ENCODE measurements around the gene C1QL1. TPM values are rescaled to one million over a fixed set of nuclear protein-coding genes. Genes with fewer than 3 reads are reported as not detected.

The C1QL1 gene
- polyA plus RNA-seq, 1 donor (not counting 4 experiments of a cell fraction or from before 2014, with no cell fraction given), result 0.04 TPM

DNA sequence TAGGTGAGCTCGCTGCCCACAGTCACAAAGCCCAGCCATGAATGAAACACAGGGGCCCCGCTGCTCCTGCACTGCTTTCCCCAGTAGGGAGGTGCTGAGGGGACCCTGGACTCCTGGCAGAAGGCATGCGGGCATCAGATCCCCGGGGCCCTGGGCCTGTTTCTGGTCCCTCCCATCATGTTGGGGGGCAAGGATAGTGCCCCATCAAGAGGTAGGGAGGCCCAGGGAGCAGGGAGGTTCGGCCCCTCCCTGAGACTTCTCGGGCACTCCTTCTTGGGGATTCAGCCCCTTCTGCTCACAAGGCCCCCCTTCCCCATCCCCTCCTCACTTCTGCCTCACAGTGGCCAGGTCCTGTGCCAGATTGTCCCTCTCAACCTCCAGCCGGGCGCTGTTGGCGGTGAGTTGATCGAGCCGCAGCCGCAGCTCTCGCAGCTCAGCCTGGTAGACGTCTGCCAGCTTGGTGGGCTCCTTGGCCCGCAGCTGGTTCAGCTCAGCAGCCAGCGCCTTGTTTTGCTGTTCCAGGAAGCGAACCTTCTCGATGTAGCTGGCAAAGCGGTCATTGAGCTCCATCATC is 53.3 kb downstream of the C1QL1 start:
- TF ChIP-seq CTCF (optimal IDR thresholded peaks at IDR 0.05 in 1 of 3, IDR thresholded peaks at IDR 0.05 in 1 of 3, conservative IDR thresholded peaks at IDR 0.05 in 1 of 3; ENCODE audit: extremely low read depth in 1 of 3, insufficient read depth in 2 of 3, low read length in 3 of 3) (no peak), EZH2 (IDR thresholded peaks at IDR 0.05; ENCODE audit: low read length) (no peak)
- no peaks in the 10 kb centered on the region for H3K27me3 ChIP-seq (ENCODE audit: control insufficient read depth, extremely low read depth, insufficient read depth, low read length)
- H3K9me3 ChIP-seq (ENCODE audit: control insufficient read depth, low read depth, low read length), result no peaks in the 10 kb centered on the region
- no peaks in the 10 kb centered on the region for H4K20me1 ChIP-seq (ENCODE audit: control insufficient read depth, extremely low read depth, insufficient read depth, low read length)
- dilution Hi-C loops (cut with MboI; ENCODE audit: extremely low pct_ligation_motif_present, low sequenced_read_pairs), result loop anchor here (25.0 kb wide), 1 partner anchor 98 kb away; no protein-coding TSS in a partner anchor
- H3K79me2 ChIP-seq (ENCODE audit: control insufficient read depth, insufficient read depth, low read length), result no peaks in the 10 kb centered on the region
- H3K27ac ChIP-seq (ENCODE audit: control insufficient read depth, insufficient read depth, low read length), result no peak overlapping the region
- no peaks in the 10 kb centered on the region for H3K36me3 ChIP-seq (ENCODE audit: control insufficient read depth in 2 of 2, extremely low read depth in 1 of 2, insufficient read depth in 2 of 2, low read length in 2 of 2)
- FAIRE-seq (no peak), DNase-seq (ENCODE audit: low read depth, low spot score) (no peak)
- peaks cover 43% of the 10 kb centered on the region for H3K4me1 ChIP-seq (ENCODE audit: control insufficient read depth, extremely low read depth, insufficient read depth, low read length)
- no peak overlapping the region for H3K9ac ChIP-seq (ENCODE audit: control insufficient read depth, extremely low read depth, insufficient read depth, low read length)
- no peak overlapping the region for H3K4me3 ChIP-seq (ENCODE audit: control insufficient read depth in 2 of 3, extremely low read depth in 1 of 3, insufficient read depth in 2 of 3, low read depth in 1 of 3, low read length in 3 of 3)
- H3K9me1 ChIP-seq (ENCODE audit: control insufficient read depth, extremely low read depth, insufficient read depth, low read length), result peaks cover 2% of the 10 kb centered on the region
- H2AFZ ChIP-seq (ENCODE audit: control insufficient read depth, low read length), result no peak overlapping the region
- no peak overlapping the region for H3K4me2 ChIP-seq (ENCODE audit: control insufficient read depth, extremely low read depth, insufficient read depth, low read depth, low read length)

GRCh38 chr17:44914148-44914547 is 54.0 kb downstream of the C1QL1 start:
- peaks cover 49% of the 10 kb centered on the region for H3K4me1 ChIP-seq (ENCODE audit: control insufficient read depth, extremely low read depth, insufficient read depth, low read length)
- H2AFZ ChIP-seq (ENCODE audit: control insufficient read depth, low read length), result no peak overlapping the region
- no peak for FAIRE-seq
- dilution Hi-C loops (cut with MboI; ENCODE audit: extremely low pct_ligation_motif_present, low sequenced_read_pairs), result loop anchor here (25.0 kb wide), 1 partner anchor 98 kb away; no protein-coding TSS in a partner anchor
- no peaks in the 10 kb centered on the region for H4K20me1 ChIP-seq (ENCODE audit: control insufficient read depth, extremely low read depth, insufficient read depth, low read length)
- no peak for DNase-seq (ENCODE audit: low read depth, low spot score)
- no peak overlapping the region for H3K4me2 ChIP-seq (ENCODE audit: control insufficient read depth, extremely low read depth, insufficient read depth, low read depth, low read length)
- TF ChIP-seq CTCF (optimal IDR thresholded peaks at IDR 0.05 in 1 of 3, IDR thresholded peaks at IDR 0.05 in 1 of 3, conservative IDR thresholded peaks at IDR 0.05 in 1 of 3; ENCODE audit: extremely low read depth in 1 of 3, insufficient read depth in 2 of 3, low read length in 3 of 3) (no peak), EZH2 (IDR thresholded peaks at IDR 0.05; ENCODE audit: low read length) (no peak)
- H3K27ac ChIP-seq (ENCODE audit: control insufficient read depth, insufficient read depth, low read length), result no peak overlapping the region
- H3K9ac ChIP-seq (ENCODE audit: control insufficient read depth, extremely low read depth, insufficient read depth, low read length), result no peak overlapping the region
- no peaks in the 10 kb centered on the region for H3K79me2 ChIP-seq (ENCODE audit: control insufficient read depth, insufficient read depth, low read length)
- H3K36me3 ChIP-seq (ENCODE audit: control insufficient read depth in 2 of 2, extremely low read depth in 1 of 2, insufficient read depth in 2 of 2, low read length in 2 of 2), result no peaks in the 10 kb centered on the region
- H3K27me3 ChIP-seq (ENCODE audit: control insufficient read depth, extremely low read depth, insufficient read depth, low read length), result no peaks in the 10 kb centered on the region
- no peaks in the 10 kb centered on the region for H3K9me3 ChIP-seq (ENCODE audit: control insufficient read depth, low read depth, low read length)
- peaks cover 2% of the 10 kb centered on the region for H3K9me1 ChIP-seq (ENCODE audit: control insufficient read depth, extremely low read depth, insufficient read depth, low read length)
- H3K4me3 ChIP-seq (ENCODE audit: control insufficient read depth in 2 of 3, extremely low read depth in 1 of 3, insufficient read depth in 2 of 3, low read depth in 1 of 3, low read length in 3 of 3), result no peak overlapping the region
